DMS 273 (cell line): ENCODE data around the gene NCR2.
"Not testable (repeated sequence)": the region's sequence is repeated elsewhere in the genome, so short reads cannot be mapped to it uniquely, and the experiment has no call there.

ENCODE experiments used
- DNase-seq: peaks from one replicate; lab custom pipeline; 2025; ENCODE audit not compliant: unreplicated experiment; lab: John Stamatoyannopoulos, UW

Gene NCR2, protein sequence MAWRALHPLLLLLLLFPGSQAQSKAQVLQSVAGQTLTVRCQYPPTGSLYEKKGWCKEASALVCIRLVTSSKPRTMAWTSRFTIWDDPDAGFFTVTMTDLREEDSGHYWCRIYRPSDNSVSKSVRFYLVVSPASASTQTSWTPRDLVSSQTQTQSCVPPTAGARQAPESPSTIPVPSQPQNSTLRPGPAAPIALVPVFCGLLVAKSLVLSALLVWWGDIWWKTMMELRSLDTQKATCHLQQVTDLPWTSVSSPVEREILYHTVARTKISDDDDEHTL

DNA sequence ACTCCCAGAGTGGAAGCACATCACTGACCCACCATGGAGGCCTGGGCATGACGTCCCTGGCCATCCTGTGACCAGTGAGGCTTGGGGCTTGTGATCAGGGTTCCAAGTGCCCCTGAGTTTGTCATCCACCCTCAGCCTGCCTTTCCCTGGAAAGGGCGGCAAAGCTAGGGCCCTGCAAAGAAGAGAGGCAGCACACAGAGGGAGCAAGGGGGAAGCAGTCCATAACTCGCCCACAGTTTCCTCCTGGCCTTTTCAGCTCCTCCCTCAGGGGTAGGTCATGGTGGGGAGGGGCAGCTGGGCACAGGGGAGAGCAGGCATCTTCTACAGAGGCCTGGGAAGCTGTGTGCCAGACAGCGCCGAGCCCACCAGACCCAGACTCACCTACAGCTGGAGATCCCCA, at the start of gene NCR2:
Gene NCR2, plus strand, starts transcription at position 313 of the 400 bp plus-strand sequence. CDS start 269 bp downstream, outside the sequence.
- DNase-seq: no peak

DNA sequence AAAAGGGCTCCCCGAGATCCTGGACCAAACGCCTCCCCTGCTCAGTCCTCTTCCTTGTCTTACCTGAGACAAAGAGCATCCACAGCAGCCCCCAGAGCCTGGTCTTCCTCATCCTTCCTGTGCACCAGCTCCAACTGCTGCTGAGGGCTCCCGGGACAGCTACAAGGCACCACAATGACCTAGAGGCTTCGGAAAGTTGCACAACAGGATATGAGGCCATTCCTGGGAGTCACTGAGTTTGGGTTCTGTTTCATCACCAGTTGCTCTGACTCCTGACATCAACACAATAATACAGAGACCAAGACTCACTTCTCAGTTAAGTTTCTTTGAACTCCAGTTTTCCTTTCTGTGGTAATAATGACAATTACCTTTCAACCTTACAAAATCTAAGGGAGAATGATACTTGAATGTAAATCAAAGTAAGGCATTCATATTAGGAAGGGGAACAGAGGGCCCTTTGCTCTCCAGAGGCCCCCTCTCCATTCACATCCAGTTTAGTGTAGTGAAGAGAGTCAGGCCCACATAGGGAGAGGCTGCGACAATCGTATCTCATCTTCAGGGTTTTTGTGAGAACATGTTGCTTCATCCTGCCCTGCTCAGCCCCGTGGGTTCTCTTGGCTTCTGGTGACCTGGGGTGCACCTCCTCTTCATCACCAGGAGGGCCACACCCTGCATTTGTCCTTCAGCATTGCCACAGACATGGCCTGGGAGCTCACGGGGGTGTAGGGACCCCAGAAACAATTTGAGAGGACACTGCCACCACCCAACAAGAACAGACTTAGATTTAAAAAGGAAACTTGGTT, 48.7 kb upstream of the NCR2 start, which contains the start of gene TREM1:
Gene TREM1, minus strand, starts transcription at position 139 of the 803 bp plus-strand sequence. Its CDS starts 27 bp downstream, at position 112.
- DNase-seq: no peak

DNA sequence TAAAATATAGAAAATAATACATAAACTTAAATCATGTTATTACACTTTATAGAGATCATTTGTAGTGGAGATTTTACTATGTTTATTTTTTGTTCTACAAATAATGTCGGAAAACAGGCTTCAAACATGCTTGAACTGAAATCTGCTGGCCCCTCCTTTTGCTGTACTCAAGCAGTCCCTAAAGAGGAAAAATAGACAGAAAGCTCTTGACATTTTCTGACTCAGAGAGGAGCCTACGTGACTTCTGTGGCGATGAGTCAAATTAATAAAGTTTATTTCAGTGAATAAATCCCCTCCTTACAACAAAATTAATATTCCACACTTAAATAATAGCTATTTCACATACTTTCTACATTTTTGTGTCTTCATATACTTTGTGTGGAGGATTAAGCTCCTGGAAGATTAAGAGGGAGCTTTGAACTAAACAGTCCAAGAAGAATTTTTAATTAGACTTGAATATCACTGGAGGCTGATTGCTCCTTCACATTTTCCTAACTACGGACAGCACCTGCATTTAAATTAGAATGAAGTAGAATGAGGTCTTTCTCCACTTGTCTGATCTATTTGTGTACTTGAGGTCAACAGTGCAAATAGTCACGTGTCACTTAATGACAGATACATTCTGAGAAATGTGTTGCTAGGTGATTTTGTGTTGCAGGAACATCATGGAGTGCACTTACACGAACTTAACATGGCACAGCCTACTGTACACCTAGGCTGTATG, 47.2 kb upstream of the NCR2 start:
- DNase-seq: no peak

DNA sequence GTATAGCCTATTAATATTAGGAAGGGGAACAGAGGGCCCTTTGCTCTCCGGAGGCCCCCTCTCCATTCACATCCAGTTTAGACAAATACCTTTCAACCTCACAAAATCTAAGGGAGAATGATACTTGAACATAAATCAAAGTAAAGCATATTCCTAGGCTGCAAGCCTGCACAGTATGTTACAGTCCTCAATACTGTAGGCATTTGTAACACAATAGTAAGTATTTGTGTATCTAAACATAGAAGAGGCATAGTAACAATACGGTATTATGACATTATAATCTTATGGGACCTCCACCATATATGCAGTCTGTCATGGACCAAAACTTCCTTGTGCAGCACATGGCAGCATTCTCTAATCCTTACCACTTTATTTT, 46.7 kb upstream of the NCR2 start:
- no peak for DNase-seq

DNA sequence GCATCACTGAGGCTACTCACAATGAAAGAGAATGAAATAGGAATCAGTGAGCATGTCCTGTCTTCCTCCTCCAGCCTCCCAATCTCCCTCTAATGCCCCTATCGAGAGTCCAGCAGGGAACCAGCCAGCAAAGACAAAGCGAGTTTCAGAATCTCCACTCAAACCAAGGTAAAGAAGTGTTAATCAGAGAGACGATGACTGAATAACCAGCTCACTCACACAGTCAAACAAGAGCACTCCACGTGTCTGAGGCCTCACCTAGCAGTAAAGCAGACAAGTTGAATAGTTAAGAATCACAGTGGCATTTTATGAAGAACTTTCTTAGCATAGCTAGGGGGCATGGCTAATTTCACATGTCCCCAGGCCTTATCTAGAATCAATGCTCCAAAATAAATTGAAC, 45.6 kb upstream of the NCR2 start:
- no peak for DNase-seq

DNA sequence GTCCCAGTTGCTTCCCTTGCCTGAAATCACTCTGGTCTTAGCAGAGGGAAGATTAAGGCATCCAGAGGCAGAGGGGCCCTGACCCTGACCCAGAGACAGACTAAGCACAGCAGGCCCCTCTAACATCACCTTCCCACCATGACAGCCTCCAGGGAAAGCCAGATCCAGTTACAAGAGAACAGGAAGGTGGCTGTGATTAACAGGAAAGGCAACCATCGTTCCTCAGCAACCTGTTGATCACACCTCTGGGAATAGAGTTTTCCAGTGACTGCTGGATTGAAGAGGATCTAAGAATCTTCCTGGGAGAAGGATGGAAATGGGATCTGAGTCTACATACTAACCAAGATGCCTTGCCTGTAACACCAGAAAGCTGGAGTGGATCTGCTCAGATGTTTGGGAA, 43.7 kb upstream of the NCR2 start:
- DNase-seq: no peak

DNA sequence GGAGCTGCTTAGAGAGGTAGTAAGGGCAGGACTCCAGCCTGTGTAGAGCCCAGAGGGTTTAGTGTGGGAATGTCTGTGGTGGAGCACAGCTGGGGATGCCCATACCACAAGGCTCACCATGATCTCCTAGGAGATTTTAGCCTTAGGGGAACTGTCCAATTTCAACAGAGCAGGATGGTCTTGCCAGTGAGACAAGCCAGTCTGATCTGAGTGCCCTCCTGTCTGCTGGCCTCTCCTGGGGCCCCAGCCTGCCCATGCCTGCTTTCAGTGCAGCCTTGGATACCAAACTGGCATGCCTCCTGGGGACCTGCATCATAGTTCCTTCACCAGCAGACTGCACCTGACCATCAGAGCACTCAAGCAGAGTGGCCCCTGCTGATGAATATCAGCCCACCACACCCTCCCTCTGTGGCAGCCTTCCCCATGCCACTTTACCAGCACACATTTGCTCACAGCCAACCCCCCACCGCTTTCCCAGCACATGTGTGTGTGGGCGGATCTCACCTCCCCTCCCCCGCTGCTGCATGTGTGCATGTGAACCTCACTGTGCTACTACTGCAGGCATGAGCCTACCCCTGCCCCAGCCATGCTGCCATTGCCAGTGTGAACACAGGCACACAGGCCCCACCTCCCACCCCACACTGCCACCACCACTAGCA, 41.1 kb upstream of the NCR2 start:
- DNase-seq: no peak

DNA sequence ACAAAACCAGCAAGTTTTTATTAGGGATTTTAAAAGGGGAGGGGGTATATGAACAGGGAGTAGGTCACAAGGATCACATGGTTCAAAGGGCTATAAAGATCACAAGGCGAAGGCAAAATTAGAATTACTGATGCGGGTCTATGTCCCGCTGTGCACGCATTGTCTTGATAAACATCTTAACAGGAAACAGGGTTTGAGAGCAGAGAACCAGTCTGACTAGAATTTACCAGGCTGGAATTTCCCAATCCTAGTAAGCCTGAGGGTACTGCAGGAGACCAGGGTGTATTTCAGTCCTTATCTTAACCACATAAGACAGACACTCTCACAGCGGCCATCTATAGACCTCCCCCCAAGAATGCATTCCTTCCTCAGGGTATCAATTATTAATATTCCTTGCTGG, 38.2 kb upstream of the NCR2 start:
- DNase-seq: not testable (repeated sequence)

DNA sequence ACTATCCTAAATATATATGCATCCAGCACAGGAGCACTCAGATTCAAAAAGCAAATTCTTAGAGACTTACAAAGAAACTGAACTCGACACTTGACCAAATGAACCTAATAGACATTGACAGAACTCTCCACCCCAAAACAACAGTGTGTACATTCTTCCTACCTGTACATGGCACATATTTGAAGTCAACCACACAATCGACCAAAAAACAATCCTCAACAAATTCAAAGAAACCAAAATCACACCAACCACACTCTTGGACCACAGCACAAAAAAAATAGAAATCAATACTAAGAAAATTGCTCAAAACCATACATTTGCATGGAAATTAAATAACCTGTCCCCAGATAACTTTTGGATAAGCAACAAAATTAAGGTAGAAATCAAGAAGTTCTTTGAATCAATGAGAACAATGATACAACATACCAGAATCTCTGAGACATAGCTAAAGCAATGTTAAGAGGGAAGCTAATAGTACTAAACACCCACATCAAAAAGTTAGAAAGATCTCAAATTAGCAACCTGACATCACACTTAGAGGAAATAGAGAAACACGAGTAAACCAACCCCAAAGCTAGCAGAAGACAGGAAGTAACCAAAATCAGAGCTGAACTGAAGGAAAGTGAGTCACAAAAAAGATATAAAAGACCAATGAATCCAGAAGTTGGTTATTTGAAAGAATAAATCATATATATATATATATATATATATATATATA, 36.5 kb upstream of the NCR2 start:
- DNase-seq: no peak

DNA sequence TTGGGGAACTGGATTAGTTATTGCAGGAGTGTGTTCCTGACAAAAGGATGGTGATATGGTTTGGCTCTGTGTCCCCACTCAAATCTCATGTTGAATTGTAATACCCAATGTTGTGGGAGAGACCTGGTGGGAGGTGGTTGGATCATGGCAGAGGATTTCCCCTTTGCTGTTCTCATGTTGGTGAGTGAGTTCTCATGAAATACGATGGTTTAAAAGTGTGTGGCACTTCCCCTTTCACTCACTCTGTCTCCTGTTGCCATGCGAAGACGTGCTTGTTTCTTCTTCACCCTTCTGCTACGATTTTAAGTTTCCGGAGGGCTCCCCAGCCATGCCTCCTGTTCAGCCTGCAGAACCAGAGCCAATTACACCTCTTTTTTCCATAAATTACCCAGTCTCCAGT, 32.8 kb upstream of the NCR2 start:
- DNase-seq: no peak

DNA sequence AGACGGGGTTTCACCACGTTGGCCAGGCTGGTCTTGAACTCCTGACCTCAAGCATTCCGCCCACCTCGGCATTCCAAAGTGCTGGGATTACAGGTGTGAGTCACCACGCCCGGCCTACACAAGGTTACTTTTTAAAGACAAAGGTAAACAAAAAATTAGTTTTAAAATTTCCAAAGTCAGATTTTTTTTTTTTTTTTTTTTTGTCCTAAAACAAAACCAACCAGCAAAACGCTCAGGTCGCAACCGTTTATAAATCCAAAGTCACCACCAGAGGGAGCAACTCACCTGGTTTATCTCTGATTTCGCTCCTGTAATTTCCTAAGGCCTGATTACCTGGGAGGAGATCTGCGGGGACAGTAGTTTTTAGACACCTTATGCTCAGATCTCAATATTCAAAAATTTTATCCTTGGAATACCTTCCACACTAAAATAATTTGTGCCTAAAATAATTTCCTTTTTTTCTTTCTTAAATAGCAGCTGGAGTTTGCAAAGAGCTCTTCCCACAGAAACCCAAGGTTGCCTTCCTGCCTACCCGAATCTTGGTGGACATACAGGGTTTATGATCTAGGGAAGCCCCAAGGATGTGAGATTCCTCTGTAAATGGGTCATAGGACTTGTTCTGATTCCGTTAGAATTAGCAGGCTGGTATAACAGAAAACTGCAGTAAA, 29.1 kb upstream of the NCR2 start:
- peak; percentile 77 for DNase-seq

DNA sequence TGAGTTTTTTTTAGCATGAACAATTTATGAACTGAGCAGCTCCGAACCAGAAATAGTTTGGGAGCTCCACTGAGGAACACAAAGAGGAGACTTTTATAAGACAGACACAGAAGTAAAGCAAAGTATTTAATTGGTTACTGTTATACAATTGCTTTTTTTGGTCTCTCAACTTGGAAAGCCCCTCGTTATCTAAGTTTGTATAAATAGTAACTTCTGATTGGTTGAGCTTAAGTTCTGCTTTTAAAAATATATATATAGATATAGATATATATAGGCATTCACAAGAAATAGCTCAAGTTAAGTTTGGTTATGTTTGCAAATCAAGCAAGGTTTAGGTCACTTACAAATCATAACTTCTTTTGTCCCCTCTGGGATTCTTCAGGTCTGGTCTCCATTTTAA, 20.2 kb upstream of the NCR2 start:
- DNase-seq: no peak

DNA sequence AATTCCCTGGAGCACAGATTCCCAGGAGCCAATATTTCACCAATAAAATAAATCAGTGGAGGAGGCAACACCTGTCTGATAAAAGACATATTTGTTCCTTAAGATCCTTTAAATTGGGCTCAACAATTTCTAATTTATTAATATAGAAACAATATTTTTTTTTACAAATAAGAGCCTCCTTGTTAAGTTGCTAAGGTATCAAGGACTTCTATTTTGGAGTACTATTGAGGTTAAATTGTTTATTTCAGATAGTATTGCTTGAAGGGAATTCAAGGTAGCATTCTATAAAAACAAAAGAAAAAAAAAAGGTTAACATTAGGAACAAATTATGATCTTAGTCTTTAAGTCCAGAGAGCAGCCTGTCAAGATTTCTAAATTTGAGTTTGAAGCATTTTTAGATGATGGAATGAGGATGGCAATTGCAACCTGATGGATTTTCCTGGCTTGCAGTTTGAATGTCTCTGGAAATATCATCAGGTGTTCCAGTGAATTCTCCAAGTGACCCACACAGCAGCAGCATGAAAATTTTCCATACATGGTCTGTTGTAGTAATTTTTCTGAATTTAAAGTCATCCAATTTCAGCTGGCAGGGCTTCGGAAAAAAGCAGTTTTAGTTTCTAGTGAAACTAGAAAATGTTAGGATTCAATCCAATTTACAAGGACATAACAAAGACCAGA, 19.3 kb upstream of the NCR2 start:
- DNase-seq: no peak

DNA sequence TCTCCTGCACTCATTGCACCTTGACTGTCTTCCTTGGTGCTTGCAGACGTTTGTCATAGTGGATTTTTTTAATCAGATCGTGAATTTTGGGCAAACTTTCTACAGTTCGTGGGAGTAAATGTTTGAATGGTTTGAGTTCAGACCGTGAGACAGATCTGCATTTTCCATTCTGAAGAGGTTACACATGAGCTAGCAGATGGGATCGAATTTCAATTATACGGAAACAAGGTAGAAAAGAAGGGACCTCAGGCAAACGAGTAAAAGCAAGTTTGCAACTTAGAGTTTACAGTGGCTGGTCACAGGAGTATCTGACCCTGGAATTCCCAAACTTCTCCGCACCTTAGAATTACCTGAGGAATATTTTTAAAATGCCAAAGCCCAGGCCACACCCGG, 17.2 kb upstream of the NCR2 start:
- DNase-seq: peak; percentile 26

DNA sequence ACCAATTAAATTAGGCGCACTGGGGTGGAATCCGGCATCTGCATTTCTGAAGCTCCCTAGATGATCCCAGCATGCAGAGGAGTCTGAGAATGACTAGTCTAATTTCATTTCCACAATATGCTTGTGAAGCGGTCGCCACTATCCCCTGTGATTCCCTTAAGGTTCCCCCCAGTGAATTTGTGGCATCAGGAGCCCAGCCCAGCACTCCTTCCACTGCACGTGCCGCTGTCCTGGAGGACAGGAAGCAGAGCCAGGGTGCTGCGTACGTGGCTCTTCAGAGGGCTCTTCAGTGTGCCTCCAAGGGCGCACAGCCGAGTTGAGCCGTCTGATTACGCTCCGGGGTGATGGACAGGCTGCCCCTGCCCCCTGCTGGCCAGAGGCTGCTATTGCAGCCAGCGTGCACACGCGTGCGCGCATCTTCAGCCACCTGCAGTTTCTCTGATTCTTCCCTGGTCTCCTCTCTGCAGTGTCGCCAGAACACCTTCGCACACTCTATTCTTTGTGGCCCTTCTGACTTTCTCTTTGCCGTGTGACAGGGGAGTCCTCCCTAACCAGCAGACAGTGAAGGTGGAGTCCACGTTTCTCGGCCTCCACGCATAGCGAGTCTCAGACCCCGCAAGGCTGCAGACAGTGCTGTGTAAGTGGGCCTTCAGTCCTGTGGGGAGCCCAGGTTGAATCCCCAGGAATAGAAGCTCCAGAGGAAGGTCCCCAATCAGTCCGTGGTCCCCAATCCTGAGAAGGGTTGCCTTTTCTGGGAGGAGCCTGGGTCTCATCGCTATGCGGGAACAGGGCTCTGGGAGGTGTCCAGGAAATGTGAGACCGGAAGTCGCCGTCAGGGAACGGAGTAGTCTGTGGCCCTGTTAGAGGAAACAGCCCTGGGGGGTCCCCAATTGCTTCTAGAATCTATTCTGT, 16.5 kb upstream of the NCR2 start:
- peak; percentile 93 for DNase-seq

DNA sequence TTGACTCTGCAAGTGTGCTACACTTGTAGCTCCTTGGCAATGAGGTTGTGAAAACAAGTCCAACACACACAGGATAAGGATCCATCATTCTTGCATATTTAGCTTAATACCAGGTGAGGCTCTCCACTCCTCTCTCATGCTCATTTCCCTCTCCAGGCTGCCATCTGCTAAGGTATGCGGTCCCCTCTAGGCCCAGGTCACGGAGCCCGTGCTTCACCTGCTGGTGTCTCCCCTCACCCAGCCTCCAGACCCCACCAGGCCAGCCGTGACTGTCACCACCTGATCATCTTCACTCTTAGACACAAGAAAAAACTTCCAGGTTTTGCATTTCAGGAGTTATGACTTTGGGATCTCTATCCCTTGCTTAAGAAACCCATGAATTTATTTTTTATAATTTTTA, 14.2 kb upstream of the NCR2 start:
- no peak for DNase-seq

DNA sequence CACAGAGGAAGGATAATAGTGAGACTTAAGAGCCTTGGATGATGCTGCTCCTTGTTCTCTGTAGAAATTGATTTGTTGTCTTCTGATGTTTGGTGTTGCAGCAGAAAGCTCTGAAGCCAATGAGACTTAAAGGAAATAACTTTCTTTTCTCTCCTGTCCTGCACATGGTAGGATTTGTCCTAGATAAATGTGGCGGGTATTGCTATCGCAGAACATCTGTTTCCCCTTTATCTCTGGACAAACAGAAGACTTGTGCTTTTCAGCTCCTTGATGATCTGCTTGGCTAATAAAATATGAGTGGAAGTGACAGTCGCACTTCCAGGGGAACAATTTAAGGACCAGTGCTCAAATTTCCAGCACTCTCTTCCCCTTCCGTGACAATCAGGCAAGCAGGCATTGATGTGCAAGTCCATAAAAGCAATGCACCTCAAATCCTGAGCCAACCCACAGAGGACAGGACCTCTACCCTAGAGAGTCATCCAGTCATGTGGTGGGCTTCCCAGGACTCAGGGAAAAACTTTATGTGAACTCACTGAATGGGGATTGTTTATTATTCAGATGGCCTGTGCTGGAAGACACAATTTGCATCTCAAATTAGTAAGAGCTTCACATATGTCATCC, 9.9 kb upstream of the NCR2 start:
- DNase-seq: no peak

DNA sequence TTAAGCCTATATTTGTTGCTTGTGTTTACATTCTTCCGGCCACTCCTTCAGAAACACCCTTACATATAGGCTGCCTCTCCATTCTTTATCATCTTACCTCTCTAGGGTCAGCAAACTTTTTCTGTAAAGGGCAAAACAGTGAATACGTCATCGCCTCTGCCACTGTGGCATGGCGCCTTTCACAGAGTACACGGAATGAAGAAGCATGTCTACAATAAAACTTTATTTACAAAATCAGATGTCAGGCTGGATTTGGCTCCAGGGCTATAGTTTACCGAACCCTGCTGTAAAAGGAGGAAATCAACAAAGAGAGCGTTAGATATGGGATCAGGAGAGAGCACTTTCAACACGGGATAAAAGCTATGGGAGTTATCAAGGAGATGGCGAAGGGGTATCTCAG, 9.3 kb upstream of the NCR2 start:
- no peak for DNase-seq
